ENCODE data around the gene CLIP1. TPM values are rescaled to one million over a fixed set of nuclear protein-coding genes. Genes with fewer than 3 reads are reported as not detected.

The CLIP1 gene
- total RNA-seq, 2 donors from 2014 or later, result 35.4 to 65.8 TPM

DNA sequence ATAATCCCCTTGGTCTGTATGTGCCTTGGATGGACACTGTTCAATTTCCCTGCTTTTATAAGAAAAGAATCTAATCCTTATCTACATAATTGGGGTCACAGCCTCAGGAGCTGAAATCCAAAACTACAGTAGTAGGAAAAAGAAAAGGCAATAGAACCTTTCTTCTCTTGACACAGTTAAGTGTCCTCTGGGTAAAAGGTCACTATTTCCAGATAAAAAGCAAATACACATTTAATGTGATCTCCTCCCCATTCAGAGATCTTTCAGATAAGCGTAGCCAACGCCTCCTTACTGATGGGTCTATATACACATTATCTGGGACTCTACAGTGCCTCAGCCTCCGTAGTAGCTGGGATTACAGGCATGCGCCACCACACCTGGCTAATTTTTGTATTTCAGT, 73.4 kb downstream of the CLIP1 start:
- intact Hi-C loops (cut with DNase I), result no loop called here
- TF ChIP-seq, protein P1, sequence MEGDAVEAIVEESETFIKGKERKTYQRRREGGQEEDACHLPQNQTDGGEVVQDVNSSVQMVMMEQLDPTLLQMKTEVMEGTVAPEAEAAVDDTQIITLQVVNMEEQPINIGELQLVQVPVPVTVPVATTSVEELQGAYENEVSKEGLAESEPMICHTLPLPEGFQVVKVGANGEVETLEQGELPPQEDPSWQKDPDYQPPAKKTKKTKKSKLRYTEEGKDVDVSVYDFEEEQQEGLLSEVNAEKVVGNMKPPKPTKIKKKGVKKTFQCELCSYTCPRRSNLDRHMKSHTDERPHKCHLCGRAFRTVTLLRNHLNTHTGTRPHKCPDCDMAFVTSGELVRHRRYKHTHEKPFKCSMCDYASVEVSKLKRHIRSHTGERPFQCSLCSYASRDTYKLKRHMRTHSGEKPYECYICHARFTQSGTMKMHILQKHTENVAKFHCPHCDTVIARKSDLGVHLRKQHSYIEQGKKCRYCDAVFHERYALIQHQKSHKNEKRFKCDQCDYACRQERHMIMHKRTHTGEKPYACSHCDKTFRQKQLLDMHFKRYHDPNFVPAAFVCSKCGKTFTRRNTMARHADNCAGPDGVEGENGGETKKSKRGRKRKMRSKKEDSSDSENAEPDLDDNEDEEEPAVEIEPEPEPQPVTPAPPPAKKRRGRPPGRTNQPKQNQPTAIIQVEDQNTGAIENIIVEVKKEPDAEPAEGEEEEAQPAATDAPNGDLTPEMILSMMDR (IDR thresholded peaks at IDR 0.05), result no peak
- Histone ChIP-seq H3K4me1 (no peaks in the 10 kb centered on the region), H3K9ac (ENCODE audit: low read depth in 2 of 2, low read length in 2 of 2) (no peak overlapping the region), H3K9me3 (no peaks in the 10 kb centered on the region), H3K4me3 (no peak overlapping the region), H3K27ac (no peak overlapping the region), H3K36me3 (peaks cover 7% of the 10 kb centered on the region), H3K27me3 (no peaks in the 10 kb centered on the region)
- no peak for DNase-seq

DNA sequence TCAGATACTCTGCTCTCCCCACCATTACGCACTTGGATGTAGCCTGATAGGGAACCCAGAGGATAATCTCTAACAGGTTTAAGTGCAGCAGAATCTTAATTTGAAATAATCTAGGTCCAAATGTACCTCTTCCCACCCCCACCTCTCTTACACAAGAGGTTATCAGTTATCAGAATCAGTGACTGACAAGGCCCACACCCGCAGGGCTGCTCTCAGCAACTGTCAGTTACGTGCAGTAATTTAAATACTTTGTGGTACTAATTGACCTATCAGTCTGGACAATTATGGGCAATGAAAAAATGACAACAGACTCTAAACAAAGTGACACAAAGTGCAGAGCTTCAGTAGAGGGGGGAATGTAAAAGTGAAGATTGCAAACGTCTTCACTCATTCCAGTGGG, 74.0 kb downstream of the CLIP1 start:
- no peak overlapping the region for H3K4me3 ChIP-seq
- no peak overlapping the region for H3K9ac ChIP-seq (ENCODE audit: low read depth in 2 of 2, low read length in 2 of 2)
- intact Hi-C loops (cut with DNase I), result no loop called here
- no peaks in the 10 kb centered on the region for H3K4me1 ChIP-seq
- H3K36me3 ChIP-seq, result peaks cover 7% of the 10 kb centered on the region
- no peak overlapping the region for H3K27ac ChIP-seq
- H3K9me3 ChIP-seq, result no peaks in the 10 kb centered on the region
- DNase-seq, result no peak
- H3K27me3 ChIP-seq, result no peaks in the 10 kb centered on the region
- TF ChIP-seq, protein P1 (IDR thresholded peaks at IDR 0.05), result no peak

DNA sequence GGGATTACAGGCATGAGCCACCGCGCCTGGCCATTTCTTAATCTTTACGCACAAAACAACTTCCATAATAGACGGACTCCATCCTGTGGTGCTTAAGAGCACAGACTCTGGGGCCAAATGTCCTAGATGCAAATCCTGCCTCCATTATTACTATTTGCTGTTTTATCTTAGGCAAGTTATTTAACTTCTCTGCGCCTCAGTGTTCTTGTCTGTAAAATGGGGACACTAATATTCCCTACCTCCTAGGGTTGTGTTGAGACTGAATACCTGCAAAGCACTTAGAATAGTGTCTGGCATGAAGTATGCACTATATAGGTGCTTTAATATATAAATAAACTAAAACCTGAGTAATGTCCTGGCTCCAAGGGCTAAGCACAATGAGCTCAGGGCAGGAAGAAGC, 76.4 kb downstream of the CLIP1 start:
- H3K9me3 ChIP-seq, result no peaks in the 10 kb centered on the region
- TF ChIP-seq, protein P1 (IDR thresholded peaks at IDR 0.05), result no peak
- H3K36me3 ChIP-seq, result no peaks in the 10 kb centered on the region

DNA sequence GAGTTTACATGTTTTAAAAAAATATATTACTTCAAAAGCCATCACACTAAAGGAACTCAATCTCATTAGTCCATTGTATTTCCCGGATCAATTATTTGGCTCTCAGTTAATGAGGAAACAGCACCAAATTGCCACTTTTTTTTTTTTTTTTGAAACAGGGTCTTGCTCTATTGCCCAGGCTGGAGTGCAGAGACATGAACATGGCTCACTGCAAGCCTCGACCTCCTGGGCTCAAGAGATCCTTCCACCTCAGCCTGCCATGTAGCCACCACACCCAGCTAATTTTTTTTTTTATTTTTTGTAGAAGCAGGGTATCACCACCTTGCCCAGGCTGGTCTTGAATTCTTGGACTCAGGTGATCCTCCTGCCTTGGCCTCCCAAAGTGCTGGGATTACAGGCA, 77.4 kb downstream of the CLIP1 start:
- no peaks in the 10 kb centered on the region for H3K36me3 ChIP-seq

More for the DNA sequence above, 76.4 kb downstream of the CLIP1 start:
- H3K4me1 ChIP-seq, result no peaks in the 10 kb centered on the region
- intact Hi-C loops (cut with DNase I), result no loop called here
- H3K9ac ChIP-seq (ENCODE audit: low read depth in 2 of 2, low read length in 2 of 2), result no peak overlapping the region
- no peak overlapping the region for H3K27ac ChIP-seq
- DNase-seq, result no peak
- H3K27me3 ChIP-seq, result no peaks in the 10 kb centered on the region
- H3K4me3 ChIP-seq, result no peak overlapping the region

DNA sequence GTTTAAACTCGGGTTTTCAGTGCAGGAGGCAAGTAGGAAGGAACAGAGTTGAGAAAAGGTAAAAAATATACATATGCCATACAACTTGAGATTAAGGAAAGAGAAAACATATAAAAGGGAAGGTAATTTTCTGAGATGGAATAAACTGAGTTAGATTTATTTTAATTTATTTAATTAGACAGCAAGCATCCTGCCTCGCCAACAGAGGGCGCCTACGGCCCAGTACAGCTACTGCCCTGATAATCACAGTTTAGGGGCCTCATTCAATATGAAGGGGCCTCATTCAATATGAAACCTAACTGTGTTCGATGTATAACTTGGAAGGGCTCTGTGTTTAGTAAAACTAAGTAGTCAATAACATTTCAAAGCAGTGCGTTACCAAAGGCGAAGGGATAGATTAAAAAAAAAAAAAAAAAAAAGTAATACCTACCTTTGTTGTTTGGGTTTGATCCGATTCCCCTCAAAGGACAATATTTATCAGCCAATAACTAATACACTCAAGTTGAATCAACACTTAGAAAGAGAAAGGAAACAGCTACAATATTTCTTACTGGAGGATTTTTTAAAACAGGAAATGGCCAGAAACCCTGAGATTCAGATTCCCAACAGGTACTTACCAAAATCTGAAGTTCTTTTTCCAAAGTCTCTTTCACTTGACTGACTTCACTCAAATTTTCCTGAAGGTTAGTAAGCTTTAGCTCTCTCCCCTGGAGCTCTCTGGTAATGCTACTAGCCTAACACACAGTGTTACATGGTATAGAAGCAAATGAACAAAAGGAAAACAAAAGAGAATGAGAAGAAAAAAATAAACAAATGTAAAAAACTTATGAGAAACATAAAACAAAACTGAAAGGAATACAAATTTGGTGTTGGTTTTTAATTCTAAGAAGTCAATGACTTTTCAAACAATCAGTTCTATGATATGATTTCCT, 86.2 kb downstream of the CLIP1 start:
- Histone ChIP-seq H3K9me3 (no peaks in the 10 kb centered on the region), H3K36me3 (peaks cover 7% of the 10 kb centered on the region), H3K27me3 (no peaks in the 10 kb centered on the region), H3K27ac (no peak overlapping the region), H3K4me1 (no peaks in the 10 kb centered on the region), H3K9ac (ENCODE audit: low read depth in 2 of 2, low read length in 2 of 2) (no peak overlapping the region), H3K4me3 (no peak overlapping the region)
- DNase-seq, result no peak
- TF ChIP-seq, protein P1 (IDR thresholded peaks at IDR 0.05), result peak; percentile 57
- intact Hi-C loops (cut with DNase I), result loop anchor here (10.0 kb wide), 1 partner anchor 139 kb away; no protein-coding TSS in a partner anchor

More for the DNA sequence above, 77.4 kb downstream of the CLIP1 start:
- no peaks in the 10 kb centered on the region for H3K9me3 ChIP-seq
- intact Hi-C loops (cut with DNase I), result no loop called here
- no peaks in the 10 kb centered on the region for H3K4me1 ChIP-seq
- DNase-seq, result no peak
- TF ChIP-seq, protein P1 (IDR thresholded peaks at IDR 0.05), result no peak
- H3K27ac ChIP-seq, result no peak overlapping the region
- no peak overlapping the region for H3K9ac ChIP-seq (ENCODE audit: low read depth in 2 of 2, low read length in 2 of 2)
- H3K27me3 ChIP-seq, result no peaks in the 10 kb centered on the region
- no peak overlapping the region for H3K4me3 ChIP-seq
